Small intestine (tissue), 7 donors: Measurements from ENCODE around the gene FBXW8. TPM values are rescaled to one million over a fixed set of nuclear protein-coding genes. Genes with fewer than 3 reads are reported as not detected.

Source experiments
- DNase-seq, 2 donors: peaks; one replicate each; pipeline versions ENCODE4 v3.0.0 to v3.0.0-alpha.2; 2013
- FAIRE-seq: peaks from 2 replicates; lab custom pipeline; 2012; peaks lifted over from hg19 to GRCh38; lab: Jason Lieb, UNC
- H3K27ac ChIP-seq, 3 donors: one replicate each; pipeline ENCODE4 v1.5.1; 2013; ENCODE audit warnings: low read length in 2 of 3, mild to moderate bottlenecking in 2 of 3, control low read depth in 1 of 3, inconsistent platforms in 1 of 3, low read depth in 1 of 3, moderate library complexity in 1 of 3
- H3K27me3 ChIP-seq, 3 donors: one replicate each; pipeline ENCODE4 v1.6.1; 2013; ENCODE audit warnings: low read length in 3 of 3, inconsistent platforms in 1 of 3; ENCODE audit not compliant: control insufficient read depth in 3 of 3, insufficient read depth in 3 of 3
- H3K36me3 ChIP-seq, 3 donors: one replicate each; pipeline ENCODE4 v1.6.1; 2013; ENCODE audit warnings: low read length in 3 of 3, inconsistent platforms in 1 of 3, low read depth in 1 of 3, mild to moderate bottlenecking in 1 of 3, moderate library complexity in 1 of 3; ENCODE audit not compliant: control insufficient read depth in 3 of 3, insufficient read depth in 2 of 3
- H3K4me1 ChIP-seq, 3 donors: one replicate each; pipeline ENCODE4 v1.6.1; 2013; ENCODE audit warnings: low read length in 2 of 3, inconsistent platforms in 1 of 3, low read depth in 1 of 3, mild to moderate bottlenecking in 1 of 3, moderate library complexity in 1 of 3; ENCODE audit not compliant: control insufficient read depth in 3 of 3, insufficient read depth in 2 of 3
- H3K4me3 ChIP-seq, 3 donors: one replicate each; pipeline ENCODE4 v1.5.1; 2013; ENCODE audit warnings: low read length in 3 of 3, control low read depth in 1 of 3, inconsistent platforms in 1 of 3, low read depth in 1 of 3, mild to moderate bottlenecking in 1 of 3, moderate library complexity in 1 of 3
- H3K9me3 ChIP-seq, 2 donors: one replicate each; pipeline ENCODE4 v1.6.1; 2013; ENCODE audit warnings: low read depth in 1 of 2, low read length in 1 of 2; ENCODE audit not compliant: control insufficient read depth in 2 of 2, insufficient read depth in 1 of 2
- WGBS, 3 donors: extraction: QIAGEN DNeasy Blood & Tissue Kit; methylation state at CpG; one replicate each; pipeline ENCODE4 v1.1.7; 2013; 5-methylcytosine and 5-hydroxymethylcytosine counted together
- polyA plus RNA-seq, 4 donors: library from polyadenylated mRNA; stranded (reverse) in 3 of 4; unstranded in 1 of 4; fragments of 200-250 nt in 3 of 4; fragments of 120-200 nt in 1 of 4; gene quantifications; one replicate each; pipeline versions ENCODE4 v1.2.1 to v1.2.3, GENCODE V29; 2013
- donor health status: healthy with polysubstance abuse.
- donor health status: control.
- donor health status: control.
- donor health status: Bipolar disorder and iron deficiency.
- donor health status: healthy.

Gene FBXW8
- polyA plus RNA-seq, 4 donors: 1.1 to 13.1 (median 3.5) TPM

DNA sequence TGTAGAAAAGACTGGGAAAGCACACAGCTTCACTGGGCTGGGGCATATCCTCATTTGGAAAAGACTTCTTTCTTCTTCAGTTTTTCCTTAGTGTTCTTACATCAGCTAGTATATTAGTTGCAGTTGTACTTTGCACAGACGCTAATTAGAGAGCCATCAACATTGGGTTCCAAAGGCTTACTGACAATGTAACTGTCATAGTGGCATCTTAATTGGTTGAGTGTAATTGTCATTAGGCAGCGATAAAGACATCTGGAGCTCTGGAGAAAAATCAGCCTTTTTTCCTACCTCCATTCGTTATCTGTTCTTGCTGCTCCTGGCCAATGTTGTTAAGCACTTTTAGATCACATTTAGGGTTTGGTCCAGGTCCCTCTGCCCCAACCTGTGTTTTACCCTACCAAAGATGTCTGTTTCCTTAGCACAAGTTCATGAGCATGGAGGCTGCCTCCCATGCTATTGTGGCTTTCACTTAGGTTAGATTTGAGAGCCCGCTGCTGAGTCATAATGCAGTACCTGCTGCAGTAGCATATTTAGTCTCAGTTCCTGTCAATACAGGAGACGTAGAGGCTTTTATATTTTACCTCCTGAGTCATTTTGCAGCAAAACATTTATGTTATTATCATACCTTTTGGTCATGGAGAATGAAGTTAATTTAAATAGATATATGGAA lies 49.2 kb downstream of the FBXW8 start:
- Histone ChIP-seq H3K27me3 (no peaks in the 10 kb centered on the region), H3K36me3 (peaks cover 0 to 22% (median 0%) of the 10 kb centered on the region in 3 donors), H3K27ac (no peak overlapping the region), H3K9me3 (no peaks in the 10 kb centered on the region), H3K4me1 (peaks cover 0 to 2% (median 0%) of the 10 kb centered on the region in 3 donors), H3K4me3 (no peak overlapping the region)
- FAIRE-seq: no peak
- peak in 1 of 2 donors; percentile 11 for DNase-seq
- WGBS, 3 donors: 66 to 76% (median 69%) methylated on average over 5 of the region's 5 CpGs

DNA sequence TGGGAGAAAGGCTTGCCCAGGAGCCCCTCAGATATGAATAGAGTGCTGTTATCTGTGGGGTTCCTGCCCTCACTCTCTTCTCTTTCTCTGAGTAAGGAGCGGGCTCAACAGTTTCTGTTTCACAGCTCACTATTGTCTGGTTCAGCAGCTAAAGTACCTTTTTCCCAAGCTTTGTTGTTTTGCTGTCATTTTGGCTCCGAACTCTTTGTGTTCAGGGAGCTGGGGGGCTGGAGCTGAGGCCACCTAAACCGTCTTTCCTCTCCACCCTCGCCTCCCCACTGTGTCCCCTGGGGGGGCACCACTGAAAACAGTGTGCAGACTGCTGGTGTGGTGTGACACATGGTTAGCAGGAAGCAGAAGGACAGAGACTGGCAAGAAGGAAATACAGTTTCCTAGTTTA lies 51.4 kb downstream of the FBXW8 start:
- H3K27ac ChIP-seq: peak overlapping the region in 1 of 3 donors; percentile 29
- no peaks in the 10 kb centered on the region for H3K4me1 ChIP-seq
- no peaks in the 10 kb centered on the region for H3K9me3 ChIP-seq
- no peak overlapping the region for H3K4me3 ChIP-seq
- H3K27me3 ChIP-seq: no peaks in the 10 kb centered on the region
- 48 to 58% (median 52%) methylated on average over 4 of the region's 4 CpGs for WGBS, 3 donors
- DNase-seq: peak in 1 of 2 donors; percentile 11
- H3K36me3 ChIP-seq: peaks cover 0 to 27% (median 0%) of the 10 kb centered on the region in 3 donors
- FAIRE-seq: no peak

DNA sequence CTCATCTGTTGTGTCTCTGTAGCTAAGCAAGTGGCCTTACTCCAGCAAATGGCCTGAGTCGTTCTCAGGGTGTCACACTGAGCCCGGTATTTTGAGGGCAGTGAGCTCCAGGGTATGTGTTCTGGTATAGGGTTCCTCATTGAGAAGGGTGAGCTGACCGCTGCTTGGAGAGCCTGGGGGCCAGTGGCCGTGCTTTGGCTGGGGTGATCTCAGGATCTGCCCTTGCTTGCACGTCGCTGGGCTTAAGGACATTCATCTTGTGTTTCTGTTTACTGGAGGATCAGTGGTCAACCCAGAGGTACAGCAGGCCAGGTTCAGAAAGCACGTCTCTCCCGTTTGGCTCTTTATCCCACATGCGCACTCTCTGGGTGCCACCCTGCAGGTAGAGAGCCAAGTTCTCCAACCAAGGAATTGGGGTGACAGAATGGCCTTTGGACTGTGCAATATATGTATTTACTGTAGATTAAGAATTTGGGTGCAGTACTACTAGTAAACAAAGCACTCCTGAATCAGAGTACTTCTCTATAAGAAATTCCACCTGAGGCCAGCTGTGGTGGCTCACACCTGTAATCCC lies 52.1 kb downstream of the FBXW8 start:
- 34 to 77% (median 43%) methylated on average over 9 of the region's 9 CpGs for WGBS, 3 donors
- no peaks in the 10 kb centered on the region for H3K27me3 ChIP-seq
- H3K9me3 ChIP-seq: no peaks in the 10 kb centered on the region
- peaks cover 0 to 27% (median 0%) of the 10 kb centered on the region in 3 donors for H3K36me3 ChIP-seq
- peak in 1 of 2 donors; percentile 84 for DNase-seq
- no peak for FAIRE-seq
- H3K4me1 ChIP-seq: no peaks in the 10 kb centered on the region
- no peak overlapping the region for H3K4me3 ChIP-seq
- H3K27ac ChIP-seq: peak overlapping the region in 1 of 3 donors; percentile 14

DNA sequence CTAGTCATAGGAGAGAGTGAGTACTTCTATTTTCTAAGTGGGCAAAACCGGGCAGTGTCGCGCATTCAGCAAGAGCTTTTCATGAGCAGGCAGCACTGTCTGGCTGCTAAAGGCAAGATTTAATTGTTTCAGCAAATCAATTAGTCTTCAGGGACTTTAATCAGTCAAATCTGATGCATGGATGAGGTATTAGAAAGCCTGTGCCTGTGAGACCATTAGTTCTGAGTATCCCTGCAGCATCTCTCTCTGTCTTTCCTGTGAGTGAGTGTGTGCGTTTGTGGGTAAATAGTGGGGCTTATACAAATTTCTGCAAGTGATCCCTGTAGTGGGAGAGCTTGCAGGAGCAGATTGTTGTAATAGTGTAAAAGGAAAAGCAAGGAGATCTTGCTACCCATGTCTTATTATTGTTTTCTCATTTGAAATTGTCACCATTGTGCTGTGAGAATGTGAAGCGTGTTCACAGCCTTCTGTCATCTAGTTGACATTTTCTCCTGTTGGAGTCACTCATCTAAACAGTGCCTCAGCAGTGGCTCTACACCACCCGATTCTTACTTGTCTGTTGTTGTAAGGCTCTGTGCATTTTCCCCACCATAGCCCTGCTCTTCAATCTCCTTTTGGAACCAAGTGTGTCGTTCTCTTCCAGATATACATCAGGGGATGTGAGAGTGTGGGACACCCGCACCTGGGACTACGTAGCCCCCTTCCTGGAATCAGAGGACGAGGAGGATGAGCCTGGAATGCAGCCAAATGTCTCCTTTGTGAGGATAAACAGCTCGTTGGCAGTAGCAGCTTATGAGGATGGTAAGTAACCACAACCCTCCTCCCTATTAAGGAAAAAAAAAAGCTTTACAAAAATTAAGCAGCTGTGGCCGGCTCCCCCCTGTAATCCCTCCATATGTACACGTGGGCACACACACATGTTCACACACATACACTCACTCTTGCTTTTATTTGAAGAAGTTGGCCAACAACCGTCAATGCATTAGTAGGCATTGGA lies 53.6 kb downstream of the FBXW8 start:
- no peaks in the 10 kb centered on the region for H3K9me3 ChIP-seq
- no peaks in the 10 kb centered on the region for H3K27me3 ChIP-seq
- 70 to 89% (median 85%) methylated on average over 14 of the region's 14 CpGs for WGBS, 3 donors
- no peak overlapping the region for H3K4me3 ChIP-seq
- H3K4me1 ChIP-seq: no peaks in the 10 kb centered on the region
- DNase-seq (no peak), FAIRE-seq (no peak)
- no peak overlapping the region for H3K27ac ChIP-seq
- H3K36me3 ChIP-seq: peaks cover 0 to 24% (median 0%) of the 10 kb centered on the region in 3 donors

DNA sequence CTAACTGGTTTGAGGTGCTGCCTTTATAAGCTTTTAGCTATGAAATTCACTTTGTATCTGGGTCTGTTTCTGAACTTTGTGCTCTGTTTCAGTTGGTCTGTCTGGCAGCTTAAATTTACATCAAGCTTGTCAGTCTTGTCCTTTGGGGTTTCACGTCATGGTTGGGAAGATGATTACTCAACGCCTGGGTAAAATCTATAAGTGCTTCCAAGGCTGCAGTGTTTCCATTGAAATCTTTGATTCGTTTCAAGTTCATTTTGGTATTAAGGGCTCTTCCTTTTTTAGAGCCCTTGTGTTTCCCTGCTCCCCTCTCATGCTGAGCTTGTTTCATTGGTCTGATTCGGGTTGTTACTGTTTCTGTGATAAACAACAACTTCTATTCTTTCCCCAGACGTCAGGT lies 58.2 kb downstream of the FBXW8 start:
- Histone ChIP-seq H3K27me3 (no peaks in the 10 kb centered on the region), H3K36me3 (peaks cover 1 to 24% (median 2%) of the 10 kb centered on the region in 3 donors), H3K4me3 (no peak overlapping the region), H3K4me1 (no peaks in the 10 kb centered on the region), H3K9me3 (no peaks in the 10 kb centered on the region), H3K27ac (no peak overlapping the region)
- FAIRE-seq (no peak), DNase-seq (no peak)
- 81 to 85% (median 85%) methylated on average over 5 of the region's 5 CpGs for WGBS, 3 donors

DNA sequence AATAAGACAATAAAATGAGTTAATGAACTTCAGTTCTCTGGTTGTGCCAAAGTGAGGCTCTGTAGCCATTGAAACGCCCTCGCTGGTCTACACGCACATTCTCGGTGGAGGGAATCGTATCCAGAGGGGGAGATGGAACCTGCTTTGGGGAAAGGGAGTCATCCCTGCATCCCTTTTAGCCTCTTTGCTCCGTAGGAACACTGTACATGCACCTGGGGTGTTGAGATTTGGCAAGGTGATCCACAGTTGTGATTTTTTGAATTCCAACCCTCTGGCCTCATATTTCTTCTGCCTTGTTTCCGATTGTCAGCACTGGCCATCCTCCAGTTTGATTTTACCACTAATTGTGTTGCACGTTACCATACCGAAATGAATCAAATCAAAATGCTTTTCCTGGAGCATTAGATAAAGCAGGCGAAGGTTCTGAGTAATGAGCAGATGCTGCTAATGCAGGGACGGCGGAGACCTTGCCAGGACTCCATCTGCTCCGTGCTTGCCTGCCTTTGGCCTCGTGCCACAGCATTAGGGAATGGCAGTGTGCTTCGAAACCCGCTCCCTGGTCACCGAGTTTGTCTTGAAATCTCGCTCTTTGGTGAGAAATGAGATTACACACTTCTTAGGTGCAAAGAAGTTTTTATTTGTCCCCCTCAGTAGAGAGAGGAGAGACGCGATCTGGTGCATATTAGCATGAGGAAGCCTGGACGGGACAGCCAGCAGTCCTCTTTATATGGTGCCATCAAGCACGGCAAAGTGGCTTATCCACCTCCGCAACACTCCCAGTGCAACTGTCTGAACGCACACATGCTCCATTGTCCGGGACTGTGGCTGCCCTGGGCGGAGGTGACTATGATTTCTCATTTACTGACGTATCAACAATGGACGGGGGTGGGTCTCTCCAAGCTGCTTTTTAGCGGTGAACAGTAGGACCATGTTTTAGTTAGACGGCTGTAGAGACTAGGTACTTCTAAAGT lies 59.1 kb downstream of the FBXW8 start:
- FAIRE-seq: no peak
- 81 to 87% (median 87%) methylated on average over 30 of the region's 30 CpGs for WGBS, 3 donors

DNA sequence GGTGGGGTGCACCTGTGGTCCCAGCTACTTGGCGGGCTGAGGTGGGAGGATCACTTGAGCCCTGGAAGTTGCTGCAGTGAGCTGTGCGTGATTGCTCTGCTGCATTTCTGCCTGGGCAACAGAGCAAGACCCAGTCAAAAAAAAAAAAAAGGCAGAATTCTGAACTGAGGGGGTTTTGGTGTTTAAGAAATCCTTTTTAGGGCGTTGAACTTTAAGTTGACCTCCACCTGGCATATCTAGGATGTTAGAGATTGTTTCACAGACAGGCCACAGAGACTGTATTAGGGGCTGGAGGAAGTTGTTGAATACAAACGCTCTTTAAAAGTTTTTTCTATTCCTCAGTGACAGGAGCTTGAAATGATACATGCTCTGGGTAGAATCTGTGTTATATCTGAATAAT lies 60.5 kb downstream of the FBXW8 start:
- WGBS, 3 donors: 89 to 94% (median 92%) methylated on average over 4 of the region's 4 CpGs
- H3K27me3 ChIP-seq: no peaks in the 10 kb centered on the region
- no peak overlapping the region for H3K4me3 ChIP-seq
- FAIRE-seq: no peak
- no peaks in the 10 kb centered on the region for H3K9me3 ChIP-seq
- H3K4me1 ChIP-seq: no peaks in the 10 kb centered on the region
- no peak for DNase-seq
- no peak overlapping the region for H3K27ac ChIP-seq
- peaks cover 1 to 19% (median 2%) of the 10 kb centered on the region in 3 donors for H3K36me3 ChIP-seq

More for the DNA sequence above, 59.1 kb downstream of the FBXW8 start:
- H3K36me3 ChIP-seq: peaks cover 1 to 20% (median 2%) of the 10 kb centered on the region in 3 donors
- no peak overlapping the region for H3K4me3 ChIP-seq
- no peaks in the 10 kb centered on the region for H3K27me3 ChIP-seq
- no peak for DNase-seq
- no peak overlapping the region for H3K27ac ChIP-seq
- no peaks in the 10 kb centered on the region for H3K9me3 ChIP-seq
- H3K4me1 ChIP-seq: no peaks in the 10 kb centered on the region
